Muscle layer of colon (tissue), 2 donors: ENCODE data around the gene SLC66A2.
"Not testable (repeated sequence)": the region's sequence is repeated elsewhere in the genome, so short reads cannot be mapped to it uniquely, and the experiment has no call there.

Source experiments
- H3K27ac ChIP-seq: one replicate; pipeline ENCODE4 v1.7.0; 2013; ENCODE audit warnings: low read depth, mild to moderate bottlenecking, low read length, moderate library complexity
- H3K27me3 ChIP-seq, 2 donors: one replicate each; pipeline ENCODE4 v1.7.0; 2013; ENCODE audit warnings: low read length in 2 of 2, mild to moderate bottlenecking in 2 of 2; ENCODE audit not compliant: insufficient read depth in 2 of 2, control insufficient read depth in 1 of 2
- H3K36me3 ChIP-seq: one replicate; pipeline ENCODE4 v1.7.0; 2013; ENCODE audit warnings: mild to moderate bottlenecking, low read length; ENCODE audit not compliant: insufficient read depth
- H3K4me1 ChIP-seq: one replicate; pipeline ENCODE4 v1.7.0; 2013; ENCODE audit warnings: mild to moderate bottlenecking, low read length; ENCODE audit not compliant: insufficient read depth
- H3K4me3 ChIP-seq, 2 donors: one replicate each; pipeline ENCODE4 v1.7.0; 2013; ENCODE audit warnings: low read length in 2 of 2, low read depth in 1 of 2, mild to moderate bottlenecking in 1 of 2, moderate library complexity in 1 of 2
- H3K9ac ChIP-seq: one replicate; pipeline ENCODE4 v1.7.0; 2013; ENCODE audit warnings: low read length
- H3K9me3 ChIP-seq: one replicate; pipeline ENCODE4 v1.7.0; 2013; ENCODE audit warnings: mild to moderate bottlenecking, low read length
- donor health status: abdominal sarcoma.
- donor health status: Adenocarcinoma of cecum.

Gene SLC66A2

GRCh38 chr18:79951545-79952455, at the start of gene SLC66A2:
TSS of gene SLC66A2 (minus strand) at chr18:79951653. CDS start at chr18:79950926, 727 bp downstream.
- peaks cover 28% of the 10 kb centered on the region for H3K4me1 ChIP-seq

DNA sequence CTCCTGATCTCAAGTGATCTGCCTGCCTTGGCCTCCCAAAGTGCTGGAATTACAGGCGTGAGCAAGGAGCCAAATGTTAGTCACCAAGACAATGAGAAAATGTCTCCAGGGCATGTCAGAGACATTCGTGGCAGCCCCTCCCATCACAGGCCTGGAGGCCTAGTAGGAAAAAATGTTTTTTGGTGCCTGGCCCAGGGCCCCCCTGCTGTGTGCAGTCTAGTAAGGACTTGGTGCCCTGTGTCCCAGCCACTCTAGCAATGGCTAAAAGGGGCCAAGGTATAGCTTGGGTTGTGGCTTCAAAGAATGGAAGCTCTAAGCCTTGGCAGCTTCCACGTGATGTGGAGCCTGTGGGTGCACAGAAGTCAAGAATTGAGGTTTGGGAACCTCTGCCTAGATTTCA, 49.4 kb upstream of the SLC66A2 start:
- Histone ChIP-seq H3K27ac (no peak overlapping the region), H3K36me3 (no peaks in the 10 kb centered on the region), H3K4me1 (no peaks in the 10 kb centered on the region), H3K9ac (no peak overlapping the region), H3K27me3 (no peaks in the 10 kb centered on the region), H3K4me3 (no peak overlapping the region), H3K9me3 (no peaks in the 10 kb centered on the region)

More at GRCh38 chr18:79951545-79952455, at the start of gene SLC66A2:
- H3K9me3 ChIP-seq, result no peaks in the 10 kb centered on the region
- peak within 1 kb of the TSS; percentile 63 for H3K27ac ChIP-seq
- no peaks in the 10 kb centered on the region for H3K27me3 ChIP-seq
- H3K4me3 ChIP-seq, result peak within 1 kb of the TSS; percentile 72 to 91
- no peaks in the 10 kb centered on the region for H3K36me3 ChIP-seq
- H3K9ac ChIP-seq, result peak within 1 kb of the TSS; percentile 36

- H3K9ac ChIP-seq, H3K9me3 ChIP-seq, H3K36me3 ChIP-seq: not testable (repeated sequence)
These were observed 48.2 kb upstream of the SLC66A2 start for GRCh38 chr18:79999701-80000100.

DNA sequence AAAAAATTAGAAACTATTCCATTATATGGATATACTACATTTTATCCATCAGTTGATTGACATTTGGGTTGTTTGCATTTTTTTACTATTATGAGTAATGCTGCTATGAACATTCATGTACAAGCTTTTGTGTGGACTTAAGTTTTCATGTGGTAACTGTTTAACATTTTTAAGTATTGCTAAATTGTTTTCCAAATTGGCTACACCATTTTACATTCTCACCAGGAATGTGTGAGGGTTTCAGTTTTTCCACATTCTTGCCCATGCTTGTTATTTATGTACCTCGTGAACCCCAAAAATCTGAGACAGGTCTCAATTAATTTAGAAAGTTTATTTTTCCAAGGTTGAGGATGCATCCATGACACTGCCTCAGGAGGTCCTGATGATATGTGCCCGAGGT, 40.0 kb upstream of the SLC66A2 start:
- Histone ChIP-seq H3K4me1 (peaks cover 16% of the 10 kb centered on the region), H3K36me3 (no peaks in the 10 kb centered on the region), H3K4me3 (no peak overlapping the region), H3K27ac (no peak overlapping the region), H3K9ac (no peak overlapping the region), H3K27me3 (no peaks in the 10 kb centered on the region), H3K9me3 (no peaks in the 10 kb centered on the region)

More at GRCh38 chr18:79999701-80000100, 48.2 kb upstream of the SLC66A2 start:
- H3K4me3 ChIP-seq, H3K27ac ChIP-seq, H3K4me1 ChIP-seq, H3K27me3 ChIP-seq: not testable (repeated sequence)

DNA sequence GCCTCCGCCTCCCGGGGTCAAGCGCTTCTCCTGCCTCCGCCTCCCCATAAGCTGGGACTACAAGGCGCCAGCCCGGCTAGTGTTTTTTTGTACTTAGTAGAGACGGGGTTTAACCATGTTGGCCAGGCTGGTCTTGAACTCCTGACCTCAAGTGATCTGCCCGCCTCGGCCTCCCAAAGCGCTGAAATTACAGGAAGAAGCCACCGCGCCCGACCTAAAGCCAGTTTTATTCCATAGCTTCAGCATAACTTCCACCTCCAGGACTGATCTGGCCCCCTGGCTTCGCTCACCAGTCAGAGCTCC, 37.7 kb upstream of the SLC66A2 start:
- peaks cover 17% of the 10 kb centered on the region for H3K4me1 ChIP-seq
- peaks cover 4% of the 10 kb centered on the region for H3K36me3 ChIP-seq
- H3K9ac ChIP-seq, result peak overlapping the region; percentile 94
- H3K27me3 ChIP-seq, result no peaks in the 10 kb centered on the region
- H3K4me3 ChIP-seq, result peak overlapping the region; percentile 59 to 86
- H3K27ac ChIP-seq, result peak overlapping the region; percentile 98
- no peaks in the 10 kb centered on the region for H3K9me3 ChIP-seq

DNA sequence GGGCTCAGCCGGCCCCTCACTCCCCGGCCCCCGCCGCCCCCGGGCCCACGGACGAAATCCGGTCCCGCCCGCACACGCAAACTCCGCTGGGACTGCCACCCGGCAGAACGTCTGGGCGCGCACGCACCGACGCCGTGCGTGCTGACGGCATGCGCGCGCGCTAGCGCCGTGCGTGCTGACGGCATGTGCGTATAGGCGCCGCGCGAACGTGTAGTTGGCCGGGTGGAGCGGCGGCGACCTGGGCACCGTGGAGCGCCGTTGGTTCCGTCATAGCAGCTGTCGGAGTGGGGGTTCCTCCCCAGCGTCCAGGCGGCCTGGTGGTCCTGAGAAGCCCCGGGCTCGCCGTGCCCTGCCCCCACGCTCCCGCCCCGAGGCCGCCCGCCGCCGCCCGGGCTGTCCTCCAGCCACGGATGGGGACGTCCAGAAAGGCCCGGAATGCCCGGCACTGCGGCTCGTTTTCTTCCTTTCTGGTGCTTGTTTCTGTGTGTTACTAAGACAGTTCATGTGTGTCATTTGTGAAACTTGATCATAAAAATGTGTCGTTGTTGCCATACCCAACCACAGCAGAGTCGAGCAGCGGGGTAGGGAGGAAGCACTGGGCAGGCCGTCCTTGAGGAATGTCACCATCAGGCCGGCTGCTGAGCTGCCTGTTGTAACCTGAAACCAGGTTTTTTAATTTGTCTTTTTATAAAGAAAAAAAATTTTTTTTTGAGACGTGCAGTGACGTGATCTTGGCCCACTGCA, 37.2 kb upstream of the SLC66A2 start, which contains the start of gene TXNL4A:
Gene TXNL4A (minus strand): TSS at position 113 of the 744 bp plus-strand sequence. CDS start 171 bp downstream, outside the sequence.
- peaks cover 17% of the 10 kb centered on the region for H3K4me1 ChIP-seq
- H3K4me3 ChIP-seq, result peak within 1 kb of the TSS; percentile 59 to 86
- H3K9me3 ChIP-seq, result no peaks in the 10 kb centered on the region
- H3K27ac ChIP-seq, result peak within 1 kb of the TSS; percentile 98
- H3K9ac ChIP-seq, result peak within 1 kb of the TSS; percentile 94
- no peaks in the 10 kb centered on the region for H3K27me3 ChIP-seq
- peaks cover 4% of the 10 kb centered on the region for H3K36me3 ChIP-seq

DNA sequence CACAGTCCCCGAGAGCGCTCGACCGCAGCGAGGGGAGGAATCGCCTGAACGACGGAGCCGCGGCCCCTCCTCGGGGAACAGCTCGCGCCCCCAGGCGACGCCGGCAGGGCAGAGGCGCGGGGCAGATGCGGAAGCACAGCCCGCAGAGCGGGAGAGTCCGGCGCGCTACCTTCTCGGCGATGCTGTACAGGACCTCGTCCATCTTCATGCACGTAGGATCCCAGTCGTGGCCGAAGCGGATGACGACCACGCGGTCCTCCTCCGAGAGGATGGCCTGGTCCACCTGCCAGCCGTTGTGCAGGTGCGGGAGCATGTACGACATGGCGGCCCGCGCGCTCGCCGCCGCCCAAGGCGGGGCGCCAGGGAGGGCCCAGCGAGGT, 36.6 kb upstream of the SLC66A2 start:
- peaks cover 17% of the 10 kb centered on the region for H3K4me1 ChIP-seq
- peak overlapping the region; percentile 59 to 86 for H3K4me3 ChIP-seq

GRCh38 chr18:79987566-79987965, 36.1 kb upstream of the SLC66A2 start:
- Histone ChIP-seq H3K4me3 (peak overlapping the region; percentile 59 to 86), H3K27me3 (no peaks in the 10 kb centered on the region), H3K9me3 (no peaks in the 10 kb centered on the region), H3K27ac (peak overlapping the region; percentile 98), H3K36me3 (peaks cover 4% of the 10 kb centered on the region), H3K9ac (peak overlapping the region; percentile 26), H3K4me1 (peaks cover 17% of the 10 kb centered on the region)

More for the DNA sequence above, 36.6 kb upstream of the SLC66A2 start:
- no peaks in the 10 kb centered on the region for H3K27me3 ChIP-seq
- peak overlapping the region; percentile 98 for H3K27ac ChIP-seq
- H3K9me3 ChIP-seq, result no peaks in the 10 kb centered on the region
- peak overlapping the region; percentile 26 for H3K9ac ChIP-seq
- H3K36me3 ChIP-seq, result peaks cover 4% of the 10 kb centered on the region

DNA sequence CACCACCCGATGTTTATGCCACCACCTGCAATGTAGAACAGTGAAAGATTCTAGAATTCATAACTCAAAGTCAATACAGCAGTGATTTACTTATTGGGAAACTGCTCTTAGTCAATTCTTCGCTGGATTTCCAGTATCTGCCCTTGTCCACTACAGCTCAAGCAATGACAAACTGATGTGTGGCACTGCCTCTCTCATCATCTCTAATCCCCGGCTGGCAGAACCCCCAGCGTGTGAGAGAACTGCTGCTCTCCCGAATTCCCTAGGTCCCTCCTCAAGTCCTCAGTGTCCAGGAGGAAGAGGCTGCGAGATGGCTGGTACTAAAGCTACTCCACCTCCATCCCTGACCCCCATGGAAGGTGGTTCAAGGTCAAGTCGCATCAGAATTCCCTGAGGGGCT, 35.3 kb upstream of the SLC66A2 start:
- Histone ChIP-seq H3K36me3 (peaks cover 4% of the 10 kb centered on the region), H3K9ac (peak overlapping the region; percentile 26), H3K27me3 (no peaks in the 10 kb centered on the region), H3K4me1 (peaks cover 17% of the 10 kb centered on the region), H3K27ac (no peak overlapping the region), H3K9me3 (no peaks in the 10 kb centered on the region), H3K4me3 (peak overlapping the region in 1 of 2 donors; percentile 86)

DNA sequence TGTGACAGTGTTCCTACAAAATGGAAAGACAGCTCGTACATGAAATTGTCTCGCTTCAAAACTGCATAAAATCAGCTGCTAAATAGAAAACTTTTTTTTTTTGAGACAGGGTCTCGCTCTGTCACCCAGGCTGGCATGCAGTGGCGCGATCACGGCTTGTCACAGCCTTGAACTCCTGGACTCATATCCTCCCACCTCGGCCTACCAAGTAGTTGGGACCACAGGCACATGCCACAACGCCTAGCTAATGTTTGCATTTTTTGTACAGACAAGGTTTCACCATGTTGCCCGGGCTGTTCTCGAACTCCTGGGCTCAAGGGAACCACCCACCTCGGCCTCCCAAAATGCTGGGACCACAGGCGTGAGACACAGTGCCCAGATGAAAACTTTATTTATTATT, 33.7 kb upstream of the SLC66A2 start:
- Histone ChIP-seq H3K4me3 (no peak overlapping the region), H3K36me3 (peaks cover 4% of the 10 kb centered on the region), H3K27me3 (no peaks in the 10 kb centered on the region), H3K9me3 (no peaks in the 10 kb centered on the region), H3K4me1 (peaks cover 17% of the 10 kb centered on the region), H3K27ac (no peak overlapping the region), H3K9ac (no peak overlapping the region)

DNA sequence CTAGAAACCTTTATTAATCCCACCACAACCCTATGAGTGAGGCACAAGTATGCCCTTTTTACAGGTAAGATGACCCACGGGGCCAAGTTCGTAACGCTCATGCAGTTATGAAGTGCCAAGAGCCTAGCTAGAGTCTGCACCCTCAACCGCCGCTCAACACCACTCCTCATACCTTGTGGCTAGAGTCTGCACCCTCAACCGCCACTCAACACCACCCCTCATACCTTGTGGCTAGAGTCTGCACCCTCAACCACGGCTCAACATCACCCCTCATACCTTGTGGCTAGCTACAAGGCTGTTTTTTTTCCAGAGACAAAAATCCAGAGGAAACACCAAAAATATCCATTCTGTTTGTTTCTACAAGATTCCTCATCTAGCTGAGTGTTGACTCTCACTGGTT, 32.3 kb upstream of the SLC66A2 start:
- Histone ChIP-seq H3K36me3 (peaks cover 4% of the 10 kb centered on the region), H3K4me3 (no peak overlapping the region), H3K9me3 (no peaks in the 10 kb centered on the region), H3K27ac (no peak overlapping the region), H3K4me1 (peaks cover 13% of the 10 kb centered on the region), H3K9ac (no peak overlapping the region), H3K27me3 (no peaks in the 10 kb centered on the region)
